ENCODE results near the gene NPIPB2.

DNA sequence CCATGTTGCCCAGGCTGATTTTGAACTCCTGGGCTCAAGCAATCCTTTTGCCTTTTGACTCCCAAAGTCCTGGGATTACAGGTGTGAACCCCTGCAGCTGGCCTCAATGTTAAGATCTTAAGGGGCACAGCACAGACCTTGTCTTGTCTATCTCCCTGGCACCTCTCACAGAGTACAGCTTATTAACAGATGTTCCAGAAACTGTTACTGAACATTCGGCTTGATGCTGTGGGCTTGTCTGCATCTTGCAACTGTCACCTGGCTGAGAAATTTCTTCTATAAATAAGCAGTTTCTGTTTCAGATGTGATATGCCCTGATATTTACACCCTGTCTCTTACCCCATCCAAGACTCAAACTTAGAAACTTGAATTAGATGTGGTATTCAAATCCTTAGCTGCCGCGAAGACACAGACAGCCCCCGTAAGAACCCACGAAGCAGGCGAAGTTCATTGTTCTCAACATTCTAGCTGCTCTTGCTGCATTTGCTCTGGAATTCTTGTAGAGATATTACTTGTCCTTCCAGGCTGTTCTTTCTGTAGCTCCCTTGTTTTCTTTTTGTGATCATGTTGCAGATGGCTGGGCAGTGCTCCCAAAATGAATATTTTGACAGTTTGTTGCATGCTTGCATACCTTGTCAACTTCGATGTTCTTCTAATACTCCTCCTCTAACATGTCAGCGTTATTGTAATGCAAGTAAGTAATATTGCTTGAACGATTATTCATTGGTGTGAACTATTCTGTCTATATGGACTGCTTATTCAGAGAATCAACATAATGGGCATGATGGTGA is 23.1 kb upstream of the NPIPB2 start, which contains the start of gene TNFRSF17:
- TF ChIP-seq, protein P1, sequence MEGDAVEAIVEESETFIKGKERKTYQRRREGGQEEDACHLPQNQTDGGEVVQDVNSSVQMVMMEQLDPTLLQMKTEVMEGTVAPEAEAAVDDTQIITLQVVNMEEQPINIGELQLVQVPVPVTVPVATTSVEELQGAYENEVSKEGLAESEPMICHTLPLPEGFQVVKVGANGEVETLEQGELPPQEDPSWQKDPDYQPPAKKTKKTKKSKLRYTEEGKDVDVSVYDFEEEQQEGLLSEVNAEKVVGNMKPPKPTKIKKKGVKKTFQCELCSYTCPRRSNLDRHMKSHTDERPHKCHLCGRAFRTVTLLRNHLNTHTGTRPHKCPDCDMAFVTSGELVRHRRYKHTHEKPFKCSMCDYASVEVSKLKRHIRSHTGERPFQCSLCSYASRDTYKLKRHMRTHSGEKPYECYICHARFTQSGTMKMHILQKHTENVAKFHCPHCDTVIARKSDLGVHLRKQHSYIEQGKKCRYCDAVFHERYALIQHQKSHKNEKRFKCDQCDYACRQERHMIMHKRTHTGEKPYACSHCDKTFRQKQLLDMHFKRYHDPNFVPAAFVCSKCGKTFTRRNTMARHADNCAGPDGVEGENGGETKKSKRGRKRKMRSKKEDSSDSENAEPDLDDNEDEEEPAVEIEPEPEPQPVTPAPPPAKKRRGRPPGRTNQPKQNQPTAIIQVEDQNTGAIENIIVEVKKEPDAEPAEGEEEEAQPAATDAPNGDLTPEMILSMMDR (IDR thresholded peaks at IDR 0.05) = no peak
- TF ChIP-seq TCF7L2 (IDR thresholded peaks at IDR 0.05; ENCODE audit: low read depth, low read length) (no peak), POLR2AphosphoS5 (IDR thresholded peaks at IDR 0.05; ENCODE audit: low read depth, low read length) (no peak), SIN3A (IDR thresholded peaks at IDR 0.05; ENCODE audit: borderline replicate concordance, insufficient read depth, low read depth, low read length) (no peak)
- TF ChIP-seq, protein P2, sequence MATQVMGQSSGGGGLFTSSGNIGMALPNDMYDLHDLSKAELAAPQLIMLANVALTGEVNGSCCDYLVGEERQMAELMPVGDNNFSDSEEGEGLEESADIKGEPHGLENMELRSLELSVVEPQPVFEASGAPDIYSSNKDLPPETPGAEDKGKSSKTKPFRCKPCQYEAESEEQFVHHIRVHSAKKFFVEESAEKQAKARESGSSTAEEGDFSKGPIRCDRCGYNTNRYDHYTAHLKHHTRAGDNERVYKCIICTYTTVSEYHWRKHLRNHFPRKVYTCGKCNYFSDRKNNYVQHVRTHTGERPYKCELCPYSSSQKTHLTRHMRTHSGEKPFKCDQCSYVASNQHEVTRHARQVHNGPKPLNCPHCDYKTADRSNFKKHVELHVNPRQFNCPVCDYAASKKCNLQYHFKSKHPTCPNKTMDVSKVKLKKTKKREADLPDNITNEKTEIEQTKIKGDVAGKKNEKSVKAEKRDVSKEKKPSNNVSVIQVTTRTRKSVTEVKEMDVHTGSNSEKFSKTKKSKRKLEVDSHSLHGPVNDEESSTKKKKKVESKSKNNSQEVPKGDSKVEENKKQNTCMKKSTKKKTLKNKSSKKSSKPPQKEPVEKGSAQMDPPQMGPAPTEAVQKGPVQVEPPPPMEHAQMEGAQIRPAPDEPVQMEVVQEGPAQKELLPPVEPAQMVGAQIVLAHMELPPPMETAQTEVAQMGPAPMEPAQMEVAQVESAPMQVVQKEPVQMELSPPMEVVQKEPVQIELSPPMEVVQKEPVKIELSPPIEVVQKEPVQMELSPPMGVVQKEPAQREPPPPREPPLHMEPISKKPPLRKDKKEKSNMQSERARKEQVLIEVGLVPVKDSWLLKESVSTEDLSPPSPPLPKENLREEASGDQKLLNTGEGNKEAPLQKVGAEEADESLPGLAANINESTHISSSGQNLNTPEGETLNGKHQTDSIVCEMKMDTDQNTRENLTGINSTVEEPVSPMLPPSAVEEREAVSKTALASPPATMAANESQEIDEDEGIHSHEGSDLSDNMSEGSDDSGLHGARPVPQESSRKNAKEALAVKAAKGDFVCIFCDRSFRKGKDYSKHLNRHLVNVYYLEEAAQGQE (IDR thresholded peaks at IDR 0.05; ENCODE audit: insufficient read depth in 1 of 2, low read depth in 2 of 2, low read length in 1 of 2) = no peak

Measured in Panc1 (cell line).